ENCODE results near the gene MMP12.

- TF ChIP-seq POLR2A (IDR thresholded peaks at IDR 0.05) (no peak), CTCF (IDR thresholded peaks at IDR 0.05) (no peak)
Measured at GRCh38 chr11:102819491-102819890, 55.3 kb downstream of the MMP12 start.

Data from Peyer's patch (tissue), 4 donors.